H9 (cell line): ENCODE results near the gene GBE1. TPM values are rescaled to one million over a fixed set of nuclear protein-coding genes. Genes with fewer than 3 reads are reported as not detected.

Experiments
- DNase-seq: peaks from one replicate; pipeline ENCODE4 v3.0.0-alpha.2; 2017
- H2AFZ ChIP-seq: one replicate; pipeline ENCODE4 v1.6.1; 2013; ENCODE audit warnings: mild to moderate bottlenecking, low read length, control low read depth, moderate library complexity
- H2AK5ac ChIP-seq: 2 replicates; pipeline ENCODE4 v1.6.1; 2013; ENCODE audit warnings: low read length, control low read depth, mixed read lengths; ENCODE audit not compliant: insufficient read length
- H2BK120ac ChIP-seq: one replicate; pipeline ENCODE4 v1.6.1; 2013; ENCODE audit warnings: low read depth, mild to moderate bottlenecking, low read length, control low read depth, inconsistent platforms; ENCODE audit not compliant: poor library complexity, severe bottlenecking
- H2BK12ac ChIP-seq: 2 replicates; pipeline ENCODE4 v1.6.1; 2013; ENCODE audit warnings: low read length, control low read depth, mixed read lengths, low read depth; ENCODE audit not compliant: insufficient read length
- H2BK15ac ChIP-seq: 2 replicates; pipeline ENCODE4 v1.6.1; 2013; ENCODE audit warnings: low read depth, low read length, control low read depth
- H2BK20ac ChIP-seq: one replicate; pipeline ENCODE4 v1.6.1; 2013; ENCODE audit warnings: low read depth, mild to moderate bottlenecking, low read length, control low read depth, inconsistent platforms; ENCODE audit not compliant: poor library complexity, severe bottlenecking
- H2BK5ac ChIP-seq: 2 replicates; pipeline ENCODE4 v1.6.1; 2013; ENCODE audit warnings: low read length, control low read depth, mixed read lengths; ENCODE audit not compliant: insufficient read length
- H3K14ac ChIP-seq: 2 replicates; pipeline ENCODE4 v1.6.1; 2013; ENCODE audit warnings: low read length, control low read depth; ENCODE audit not compliant: insufficient read depth
- H3K18ac ChIP-seq: 2 replicates; pipeline ENCODE4 v1.6.1; 2013; ENCODE audit warnings: low read depth, mild to moderate bottlenecking, mixed read lengths, low read length, control low read depth; ENCODE audit not compliant: insufficient read length
- H3K23ac ChIP-seq: 2 replicates; pipeline ENCODE4 v1.6.1; 2013; ENCODE audit warnings: low read length, control low read depth, mixed read lengths, low read depth; ENCODE audit not compliant: insufficient read length
- H3K23me2 ChIP-seq: 2 replicates; pipeline ENCODE4 v1.6.1; 2013; ENCODE audit warnings: low read depth, mild to moderate bottlenecking, mixed read lengths, low read length, control low read depth; ENCODE audit not compliant: insufficient read length, poor library complexity, severe bottlenecking
- H3K27ac ChIP-seq: 2 replicates; pipeline ENCODE4 v1.5.1; 2013; ENCODE audit warnings: low read length, control low read depth, mixed read lengths, low read depth; ENCODE audit not compliant: insufficient read length
- H3K27me3 ChIP-seq: 2 replicates; pipeline ENCODE4 v1.6.1; 2013; ENCODE audit warnings: low read length, control low read depth, inconsistent platforms; ENCODE audit not compliant: insufficient read depth
- H3K4ac ChIP-seq: 2 replicates; pipeline ENCODE4 v1.6.1; 2013; ENCODE audit warnings: low read depth, mild to moderate bottlenecking, control low read depth, inconsistent platforms, low read length, moderate library complexity
- H3K4me1 ChIP-seq: 2 replicates; pipeline ENCODE4 v1.6.1; 2013; ENCODE audit warnings: low read length, control low read depth, inconsistent platforms; ENCODE audit not compliant: insufficient read depth
- H3K4me2 ChIP-seq: 2 replicates; pipeline ENCODE4 v1.6.1; 2013; ENCODE audit warnings: low read length, control low read depth, mixed read lengths; ENCODE audit not compliant: insufficient read length, insufficient read depth
- H3K56ac ChIP-seq: 2 replicates; pipeline ENCODE4 v1.6.1; 2013; ENCODE audit warnings: low read depth, mild to moderate bottlenecking, mixed read lengths, low read length, control low read depth; ENCODE audit not compliant: insufficient read length
- H3K79me1 ChIP-seq: 2 replicates; pipeline ENCODE4 v1.6.1; 2013; ENCODE audit warnings: low read depth, mild to moderate bottlenecking, moderate library complexity, low read length, control low read depth, inconsistent platforms; ENCODE audit not compliant: insufficient read depth, poor library complexity, severe bottlenecking
- H3K79me2 ChIP-seq: 2 replicates; pipeline ENCODE4 v1.6.1; 2013; ENCODE audit warnings: low read length, control low read depth, inconsistent platforms; ENCODE audit not compliant: insufficient read depth
- H3K9ac ChIP-seq: 2 replicates; pipeline ENCODE4 v1.6.1; 2013; ENCODE audit warnings: low read length, control low read depth, mixed read lengths; ENCODE audit not compliant: insufficient read length; ENCODE audit errors: extremely low read depth
- H3K9me3 ChIP-seq: one replicate; pipeline ENCODE4 v1.6.1; 2013; ENCODE audit warnings: low read depth, low read length, inconsistent platforms; ENCODE audit not compliant: control insufficient read depth
- H3T11ph ChIP-seq: one replicate; pipeline ENCODE4 v1.6.1; 2013; ENCODE audit warnings: mild to moderate bottlenecking, low read length, control low read depth, inconsistent platforms
- H4K20me1 ChIP-seq: one replicate; pipeline ENCODE4 v1.6.1; 2013; ENCODE audit not compliant: control insufficient read depth, insufficient read length, insufficient read depth
- H4K5ac ChIP-seq: 2 replicates; pipeline ENCODE4 v1.6.1; 2013; ENCODE audit warnings: low read depth, mild to moderate bottlenecking, mixed read lengths, low read length, control low read depth; ENCODE audit not compliant: insufficient read length
- H4K8ac ChIP-seq: replicated peaks from 2 replicates; pipeline ENCODE4 v1.6.1; 2013; ENCODE audit warnings: low read length, control low read depth, mixed read lengths, low read depth; ENCODE audit not compliant: insufficient read length
- H4K91ac ChIP-seq: 2 replicates; pipeline ENCODE4 v1.6.1; 2013; ENCODE audit warnings: low read depth, mild to moderate bottlenecking, moderate library complexity, mixed read lengths, low read length, control low read depth; ENCODE audit not compliant: insufficient read length
- H3K27ac Mint-ChIP-seq, 3 experiments: 2 replicates in 2 of 3; 3 replicates in 1 of 3; pipeline ENCODE4 v1.8.0; 2020 to 2021; ENCODE audit warnings: mixed read lengths in 3 of 3, mild to moderate bottlenecking in 1 of 3, moderate library complexity in 1 of 3
- H3K27me3 Mint-ChIP-seq: 2 replicates; pipeline ENCODE4 v1.8.0; 2021; ENCODE audit warnings: low read depth, mild to moderate bottlenecking, moderate library complexity, mixed read lengths
- H3K36me3 Mint-ChIP-seq, 3 experiments: 2 replicates in 2 of 3; 3 replicates in 1 of 3; pipeline ENCODE4 v1.8.0; 2020 to 2021; ENCODE audit warnings: low read depth in 3 of 3, mixed read lengths in 3 of 3; ENCODE audit not compliant: insufficient read depth in 1 of 3
- H3K4me1 Mint-ChIP-seq, 2 experiments: 2 replicates each; pipeline ENCODE4 v1.8.0; 2020; ENCODE audit warnings: mixed read lengths in 2 of 2
- H3K4me3 Mint-ChIP-seq, 2 experiments: 2 replicates in 1 of 2; 3 replicates in 1 of 2; pipeline ENCODE4 v1.8.0; 2020 to 2021; ENCODE audit warnings: mild to moderate bottlenecking in 2 of 2, mixed read lengths in 2 of 2, moderate library complexity in 1 of 2
- H3K9me3 Mint-ChIP-seq, 2 experiments: 2 replicates in 1 of 2; 3 replicates in 1 of 2; pipeline ENCODE4 v1.8.0; 2020; ENCODE audit warnings: mild to moderate bottlenecking in 2 of 2, mixed read lengths in 2 of 2, moderate library complexity in 1 of 2
- CTCF ChIP-seq: fragments of 200-600 bp; sonication (generic); conservative IDR thresholded peaks from 3 replicates; pipeline ENCODE4 v1.8.0; 2021; ENCODE audit warnings: antibody characterized with exemption, mild to moderate bottlenecking
- total RNA-seq: library from RNA; stranded (reverse); gene quantifications from 2 replicates; pipeline ENCODE4 v1.2.1, GENCODE V29; 2021

The GBE1 gene
- total RNA-seq, 1 experiment from 2014 or later: 13.8 TPM

- H3K4me1 ChIP-seq: no peaks in the 10 kb centered on the region
- peaks cover 3% of the 10 kb centered on the region for H3K23me2 ChIP-seq
- no peak overlapping the region for H3K27ac ChIP-seq
- H4K91ac ChIP-seq: no peak overlapping the region
- H3K56ac ChIP-seq: no peak overlapping the region
- H2BK20ac ChIP-seq: no peak overlapping the region
- Mint-ChIP-seq H3K4me3 (no peak overlapping the region), H3K27ac (no peak overlapping the region), H3K9me3 (no peaks in the 10 kb centered on the region; a peak in 1 of 5 replicates), H3K4me1 (peaks cover 20 to 23% of the 10 kb centered on the region in 2 experiments), H3K27me3 (no peaks in the 10 kb centered on the region), H3K36me3 (no peaks in the 10 kb centered on the region; a peak in 2 of 7 replicates)
- DNase-seq: no peak
- no peaks in the 10 kb centered on the region for H4K20me1 ChIP-seq
- H2BK5ac ChIP-seq: no peak overlapping the region
- H2BK15ac ChIP-seq: no peak overlapping the region
- H3K79me2 ChIP-seq: no peaks in the 10 kb centered on the region
- no peak overlapping the region for H2BK120ac ChIP-seq
- no peak overlapping the region for H2AK5ac ChIP-seq
- H3K9ac ChIP-seq: no peak overlapping the region
- no peak overlapping the region for H2AFZ ChIP-seq
- H3K9me3 ChIP-seq: no peaks in the 10 kb centered on the region
- no peak overlapping the region for H3K18ac ChIP-seq
- H3K4me2 ChIP-seq: no peak overlapping the region
- no peaks in the 10 kb centered on the region for H3K79me1 ChIP-seq
- no peak for TF ChIP-seq CTCF
- no peak overlapping the region for H3K14ac ChIP-seq
- no peak overlapping the region for H2BK12ac ChIP-seq
- no peak overlapping the region for H3T11ph ChIP-seq
- H4K8ac ChIP-seq: no peak overlapping the region
- H3K23ac ChIP-seq: no peak overlapping the region
- H3K27me3 ChIP-seq: no peaks in the 10 kb centered on the region
- no peak overlapping the region for H4K5ac ChIP-seq
- no peak overlapping the region for H3K4ac ChIP-seq
These were observed 3.2 kb upstream of the GBE1 start for GRCh38 chr3:81764665-81765064.
